ENCODE data around the gene SLC9C1.

SLC9C1 gene

GRCh38 chr3:112129925-112130637 lies 163.9 kb downstream of the SLC9C1 start:
- no peak for DNase-seq

GRCh38 chr3:112128843-112129727 lies 164.9 kb downstream of the SLC9C1 start:
- DNase-seq, result peak; percentile 43

- DNase-seq, result no peak
These were observed 166.2 kb downstream of the SLC9C1 start for GRCh38 chr3:112127522-112128494.

- DNase-seq, result no peak
These were observed 167.5 kb downstream of the SLC9C1 start for GRCh38 chr3:112126511-112126911.

GRCh38 chr3:112124907-112125607 lies 169.0 kb downstream of the SLC9C1 start:
- no peak for DNase-seq

GRCh38 chr3:112123548-112123947 lies 170.5 kb downstream of the SLC9C1 start:
- no peak for DNase-seq

GRCh38 chr3:112122870-112123269 lies 171.1 kb downstream of the SLC9C1 start:
- no peak for DNase-seq

GRCh38 chr3:112121577-112122547 lies 172.2 kb downstream of the SLC9C1 start:
- no peak for DNase-seq

GRCh38 chr3:112119962-112120836 lies 173.8 kb downstream of the SLC9C1 start:
- DNase-seq, result no peak

- no peak for DNase-seq
These were observed 176.0 kb downstream of the SLC9C1 start for GRCh38 chr3:112117841-112118571.

- no peak for DNase-seq
These were observed 176.6 kb downstream of the SLC9C1 start for GRCh38 chr3:112117415-112117814.

- no peak for DNase-seq
These were observed 177.2 kb downstream of the SLC9C1 start for GRCh38 chr3:112116748-112117186.

GRCh38 chr3:112115806-112116383 lies 178.1 kb downstream of the SLC9C1 start:
- no peak for DNase-seq

GRCh38 chr3:112115161-112115739 lies 178.8 kb downstream of the SLC9C1 start:
- DNase-seq, result no peak

- DNase-seq, result no peak
These were observed 179.3 kb downstream of the SLC9C1 start for GRCh38 chr3:112114576-112115160.

GRCh38 chr3:112111785-112112402 lies 182.1 kb downstream of the SLC9C1 start:
- DNase-seq, result peak; percentile 68

GRCh38 chr3:112109322-112109721 lies 184.7 kb downstream of the SLC9C1 start:
- no peak for DNase-seq

All from stimulated activated CD8-positive, alpha-beta memory T cell treated with anti-CD3 and anti-CD28 coated beads, Interleukin-4, amount 100 ng/mL, for 48 hours (primary cell).